ENCODE data around the gene GOSR1.
"Not testable (repeated sequence)": the region's sequence is repeated elsewhere in the genome, so short reads cannot be mapped to it uniquely, and the experiment has no call there.

The GOSR1 gene

DNA sequence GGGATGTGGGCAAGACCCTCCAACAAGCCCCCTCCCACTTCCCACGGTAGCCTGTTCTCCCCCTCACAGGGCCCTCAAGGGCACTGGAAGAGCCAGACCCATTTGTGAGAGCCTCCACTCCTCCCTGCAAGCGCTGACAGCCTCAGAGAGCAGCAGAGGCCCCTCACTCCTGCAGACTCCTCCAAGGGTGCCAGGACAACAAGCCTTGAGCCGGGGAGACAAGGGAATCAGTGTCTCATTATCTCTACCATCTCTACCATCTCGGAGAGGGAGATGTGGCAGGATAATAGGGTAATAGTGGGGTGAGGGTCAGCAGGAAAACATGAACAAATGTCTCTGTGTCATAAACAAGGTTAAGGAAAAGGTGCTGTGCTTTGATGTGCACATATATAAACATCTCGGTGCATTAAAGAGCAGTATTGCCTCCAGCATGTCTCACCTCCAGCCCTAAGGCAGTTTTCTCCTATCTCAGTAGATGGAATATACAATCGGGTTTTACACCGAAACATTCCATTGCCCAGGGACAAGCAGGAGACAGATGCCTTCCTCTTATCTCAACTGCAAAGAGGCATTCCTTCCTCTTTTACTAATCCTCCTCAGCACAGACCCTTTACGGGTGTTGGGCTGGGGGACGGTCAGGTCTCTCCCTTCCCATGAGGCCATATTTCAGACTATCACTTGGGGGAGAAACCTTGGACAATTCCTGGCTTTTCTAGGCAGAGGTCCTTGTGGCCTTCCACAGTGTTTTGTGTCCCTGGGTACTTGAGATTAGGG lies 86.1 kb downstream of the GOSR1 start:
- not testable (repeated sequence) for DNase-seq

DNA sequence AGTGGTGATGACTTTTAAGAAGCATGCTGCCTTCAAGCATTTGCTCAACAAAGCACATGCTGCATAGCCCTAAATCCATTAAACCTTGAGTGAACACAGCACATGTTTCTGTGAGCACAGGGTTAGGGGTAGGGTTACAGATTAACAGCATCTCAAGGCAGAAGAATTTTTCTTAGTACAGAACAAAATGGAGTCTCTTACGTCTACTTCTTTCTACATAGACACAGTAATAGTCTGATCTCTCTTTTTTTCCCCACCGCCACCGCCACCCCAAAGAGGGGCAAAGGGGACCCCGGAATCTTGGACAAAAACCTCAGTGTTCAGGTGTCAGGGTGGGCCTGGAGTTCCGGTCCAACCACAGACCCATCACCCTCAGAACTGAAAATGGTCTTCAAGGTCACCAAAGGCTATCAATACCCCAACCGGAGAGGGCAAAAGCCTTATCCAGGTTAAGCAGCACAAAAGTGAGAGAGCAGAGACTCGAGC lies 86.7 kb downstream of the GOSR1 start:
- DNase-seq, result peak; percentile 26

DNA sequence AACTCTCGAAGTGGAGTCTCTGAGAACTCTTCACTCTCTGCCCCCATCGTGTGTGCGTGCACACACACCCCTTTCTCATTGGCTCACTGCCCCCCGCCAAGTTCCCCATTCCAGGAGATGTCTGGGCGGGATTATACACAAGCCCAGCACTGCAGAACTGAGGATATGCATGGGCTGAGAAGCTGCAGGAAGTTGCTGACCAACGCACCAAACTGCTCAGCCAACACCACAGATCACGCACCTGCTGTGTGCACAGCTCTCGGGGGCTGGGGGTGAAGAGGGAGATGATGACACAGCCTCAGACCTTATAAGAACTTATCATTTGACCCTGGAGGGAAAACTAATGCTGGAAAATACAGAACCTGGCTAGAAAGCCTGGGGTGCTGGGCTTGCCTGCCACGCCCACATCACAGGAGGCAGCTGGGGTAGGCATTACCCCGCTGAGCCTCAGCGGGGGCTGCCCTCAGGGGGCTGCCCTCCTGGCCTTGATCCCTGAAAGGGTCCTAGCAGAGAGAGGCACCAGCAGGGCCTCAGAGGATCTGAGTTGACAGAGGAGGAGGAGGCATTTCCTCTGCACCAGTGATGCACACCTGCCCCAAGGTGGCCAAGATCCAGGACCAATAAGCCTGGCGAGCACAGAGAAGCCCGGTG lies 87.3 kb downstream of the GOSR1 start:
- DNase-seq, result not testable (repeated sequence)

DNA sequence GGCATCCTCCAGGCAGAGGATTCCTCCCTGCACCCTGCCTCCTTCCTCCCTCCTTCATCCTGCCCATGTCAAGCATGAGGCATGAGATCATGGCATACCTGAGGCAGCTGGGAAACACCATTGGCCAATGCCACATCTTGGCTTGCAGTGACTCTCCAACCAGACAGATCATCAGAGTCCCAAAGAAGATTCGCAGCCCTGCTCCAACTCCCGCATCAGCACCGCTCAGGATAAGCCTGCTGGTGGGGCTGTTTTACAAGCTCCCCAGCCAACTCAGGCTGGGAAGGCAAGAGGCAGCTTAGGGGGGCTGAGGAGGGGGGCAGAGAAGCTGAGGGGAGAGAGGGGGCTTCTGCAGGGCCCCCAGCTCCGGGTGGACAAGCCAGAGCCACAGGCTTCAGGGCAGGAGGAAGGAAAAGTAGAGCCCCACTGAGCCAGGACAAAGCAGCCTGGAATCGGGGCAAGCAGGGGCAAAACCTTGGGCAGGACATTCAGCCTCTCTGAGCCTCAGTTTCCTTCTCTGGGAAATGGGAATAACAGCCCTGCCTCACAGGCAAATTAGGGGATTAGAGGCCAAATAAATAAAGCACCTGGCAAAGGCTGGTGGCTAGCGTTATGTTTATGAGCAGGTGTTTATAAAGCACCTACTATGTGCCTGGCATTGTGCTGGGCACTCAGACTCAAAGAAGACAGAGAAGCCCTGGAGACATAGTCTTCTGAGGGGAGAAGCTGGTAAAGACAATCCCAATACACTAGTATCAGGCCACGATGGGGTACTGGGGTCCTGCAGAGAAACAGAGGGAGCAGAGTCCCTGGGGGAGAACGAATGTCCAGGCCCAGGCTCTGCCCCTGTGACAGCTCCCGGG lies 88.1 kb downstream of the GOSR1 start:
- DNase-seq, result peak; percentile 41

DNA sequence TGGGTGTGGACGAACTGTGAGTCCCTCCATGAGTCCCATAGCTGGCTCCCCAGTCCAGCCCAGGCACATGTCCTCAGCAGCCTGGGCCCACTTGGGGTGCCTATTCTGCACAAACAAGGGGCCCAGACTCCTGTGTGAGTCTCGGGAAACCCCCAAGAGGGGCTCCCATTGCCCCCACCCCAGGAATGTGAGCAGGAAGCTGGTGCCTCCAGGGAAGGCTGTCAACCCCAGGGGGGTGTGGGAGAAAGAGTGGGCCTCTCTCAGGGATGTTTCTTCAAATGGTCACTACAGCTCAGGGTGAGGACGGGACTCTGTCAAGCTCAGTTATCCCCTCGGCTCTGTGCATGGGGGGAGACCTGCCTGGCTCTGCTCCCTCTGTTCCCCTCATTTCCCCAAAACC lies 88.9 kb downstream of the GOSR1 start:
- DNase-seq, result not testable (repeated sequence)

DNA sequence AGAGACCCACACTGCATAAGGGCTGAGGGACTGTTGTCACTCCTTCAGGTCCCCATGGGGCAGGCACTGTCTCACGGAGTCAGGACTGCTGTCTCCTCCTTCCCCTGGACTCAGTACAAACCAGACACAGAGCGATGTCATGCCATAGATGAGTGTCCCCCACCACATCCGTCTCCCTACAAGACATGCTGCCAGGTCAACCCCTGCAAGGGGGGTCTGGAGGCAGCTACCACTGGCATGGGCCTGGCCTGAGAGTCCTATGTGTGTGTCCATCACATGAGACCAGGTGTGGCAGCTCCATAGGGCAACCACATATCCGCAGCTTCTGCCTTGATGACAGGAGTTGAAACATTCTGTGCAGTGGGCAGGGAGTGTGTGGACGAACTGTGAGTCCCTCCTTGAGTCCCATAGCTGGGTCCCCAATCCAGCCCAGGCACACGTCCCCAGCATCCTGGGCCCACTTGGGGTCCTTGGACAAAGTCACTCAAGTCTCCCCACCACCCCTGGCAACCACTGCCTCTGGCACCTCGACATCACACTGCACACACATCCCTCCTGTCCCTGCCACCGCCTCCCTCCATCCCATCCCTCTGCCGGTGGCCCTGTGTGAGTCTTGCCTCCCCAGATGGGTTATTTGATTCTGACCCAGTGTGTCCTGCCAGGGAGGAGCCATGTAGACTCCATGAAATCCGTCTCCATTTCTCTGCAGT lies 89.5 kb downstream of the GOSR1 start:
- DNase-seq, result not testable (repeated sequence)

DNA sequence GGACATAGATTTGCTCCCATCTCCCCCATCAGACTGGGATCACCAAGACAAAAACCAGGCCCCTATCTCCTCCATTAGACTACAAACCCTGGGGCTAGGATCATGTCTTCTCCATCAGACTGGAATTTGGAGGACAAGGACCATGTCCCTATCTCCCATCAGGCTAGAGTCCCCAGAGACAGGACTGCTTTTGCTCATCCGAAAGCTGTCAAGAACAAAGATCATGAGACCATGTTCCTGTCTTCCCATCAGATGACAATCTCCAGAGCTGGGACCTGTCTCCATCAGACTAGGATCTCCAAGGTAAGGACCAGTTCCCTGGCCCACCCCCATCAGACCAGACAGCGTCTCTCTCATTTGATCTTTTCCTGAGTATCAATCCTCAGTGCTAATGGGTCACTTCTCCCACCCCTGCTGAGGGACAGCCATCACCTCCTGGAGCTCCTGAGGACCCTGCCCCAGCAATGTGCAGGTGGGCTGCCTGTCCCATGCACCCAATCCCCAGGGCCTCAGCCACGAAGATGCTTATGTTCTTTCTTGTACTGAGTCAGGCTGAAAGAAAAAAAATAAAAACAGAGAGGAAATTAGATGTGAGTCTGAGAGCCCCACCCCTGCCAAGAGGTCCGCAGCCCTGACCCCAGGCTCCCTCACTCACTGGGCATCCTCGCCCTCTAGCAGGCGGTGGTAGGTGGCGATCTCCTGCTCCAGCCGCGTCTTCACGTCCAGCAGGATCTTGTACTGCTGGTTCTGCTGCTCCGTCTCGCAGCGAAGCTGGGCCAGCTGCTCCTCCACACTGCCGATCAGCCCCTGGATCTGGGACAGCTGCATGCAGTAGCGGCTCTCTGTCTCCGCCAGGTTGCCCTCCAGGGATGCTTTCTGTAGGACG lies 90.3 kb downstream of the GOSR1 start:
- DNase-seq, result no peak

DNA sequence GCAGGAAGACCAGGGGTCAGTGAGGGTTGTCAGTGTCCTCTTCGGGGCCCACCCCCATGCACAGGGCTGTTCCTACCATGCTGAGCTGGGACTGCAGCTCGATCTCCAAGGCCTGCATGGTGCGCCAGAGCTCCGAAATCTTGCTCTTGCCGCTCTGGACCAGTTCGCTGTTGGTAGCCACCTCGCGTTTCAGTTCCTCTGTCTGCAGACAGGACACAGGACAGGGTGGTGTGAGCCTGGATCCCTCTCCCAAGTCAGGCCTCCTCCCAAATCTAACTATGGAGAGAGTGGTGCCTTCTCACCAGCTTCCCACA lies 90.9 kb downstream of the GOSR1 start:
- DNase-seq, result no peak

DNA sequence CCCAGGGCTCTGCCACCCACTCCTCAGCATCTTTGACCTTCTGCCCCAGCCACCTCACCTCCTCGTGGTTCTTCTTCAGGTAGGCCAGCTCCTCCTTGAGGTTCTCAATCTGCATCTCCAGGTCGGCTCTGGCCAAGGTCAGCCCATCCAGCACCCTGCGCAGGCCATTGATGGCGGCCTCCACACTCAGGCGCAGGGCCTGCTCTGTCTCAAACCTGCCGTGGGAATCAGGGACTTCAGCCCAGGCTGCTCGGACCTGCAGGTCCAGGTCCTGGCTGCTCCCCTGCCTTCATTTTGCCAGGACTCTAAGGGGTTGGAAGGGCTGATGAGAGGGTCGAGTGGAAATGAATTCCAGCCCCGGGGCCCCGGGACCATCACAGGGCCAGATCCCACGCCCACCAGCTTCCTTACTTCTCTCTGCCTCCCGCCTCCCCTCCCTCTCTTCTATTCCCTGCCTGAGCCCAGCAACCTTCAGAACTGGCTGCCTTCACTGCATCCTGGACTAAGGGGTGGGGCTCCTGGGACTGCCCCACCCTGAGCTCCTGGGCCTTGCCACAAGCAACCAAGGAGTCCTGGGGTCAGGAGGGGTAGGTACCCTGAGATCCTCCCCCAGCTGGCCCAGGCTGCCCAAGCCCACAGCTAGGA lies 92.4 kb downstream of the GOSR1 start:
- DNase-seq, result not testable (repeated sequence)

DNA sequence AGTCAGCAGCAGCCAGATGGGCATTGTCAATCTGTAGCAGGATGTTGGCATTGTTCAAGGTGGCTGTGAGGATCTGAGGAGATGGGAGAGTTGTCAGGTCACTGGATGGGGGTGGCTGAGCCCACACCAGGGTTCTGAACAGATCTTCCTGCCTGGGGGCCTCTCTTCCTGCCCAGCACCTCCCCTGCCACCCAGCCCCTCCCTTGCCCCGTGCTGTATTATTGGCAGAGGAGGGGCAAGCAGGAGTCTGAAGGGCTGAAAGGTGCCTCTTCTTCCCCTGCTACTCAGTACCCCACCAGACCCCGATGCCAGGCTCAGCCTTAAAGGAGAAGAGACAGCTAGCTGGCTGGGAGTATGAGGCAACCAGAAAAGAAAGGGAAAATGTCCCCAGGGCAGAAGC lies 93.0 kb downstream of the GOSR1 start:
- DNase-seq, result no peak

DNA sequence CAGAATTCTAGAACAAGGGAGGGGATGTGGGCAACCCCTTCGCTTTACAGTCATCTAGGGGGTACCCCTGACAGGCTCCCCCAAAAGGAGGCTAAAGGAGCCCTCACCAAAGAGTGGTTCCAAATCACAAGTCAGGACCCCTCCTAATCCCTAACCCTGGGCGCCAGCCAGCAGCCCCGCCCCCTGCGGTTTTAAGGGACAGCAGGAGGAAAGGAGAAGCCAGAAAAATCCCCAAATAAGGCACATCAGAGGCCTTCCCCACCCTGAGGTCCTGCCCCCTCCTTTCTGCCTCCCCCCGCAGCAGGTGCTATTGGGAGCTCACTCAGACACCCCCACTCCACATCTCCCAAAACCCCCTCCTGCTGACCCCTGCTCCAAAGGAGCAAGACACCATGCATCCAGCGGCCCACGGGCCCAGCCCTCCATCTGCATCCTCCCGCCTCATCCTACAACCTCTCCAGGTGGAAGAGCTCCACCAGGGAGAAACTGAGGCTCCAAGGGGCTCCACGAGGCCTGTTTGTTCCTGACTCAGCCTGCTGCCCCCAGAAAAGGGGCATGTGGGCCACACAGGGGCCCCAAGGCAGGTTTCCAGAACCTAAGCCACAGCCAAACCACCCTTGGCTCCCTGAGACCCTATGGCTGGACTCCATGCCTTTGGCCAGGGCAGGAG lies 93.5 kb downstream of the GOSR1 start:
- no peak for DNase-seq

DNA sequence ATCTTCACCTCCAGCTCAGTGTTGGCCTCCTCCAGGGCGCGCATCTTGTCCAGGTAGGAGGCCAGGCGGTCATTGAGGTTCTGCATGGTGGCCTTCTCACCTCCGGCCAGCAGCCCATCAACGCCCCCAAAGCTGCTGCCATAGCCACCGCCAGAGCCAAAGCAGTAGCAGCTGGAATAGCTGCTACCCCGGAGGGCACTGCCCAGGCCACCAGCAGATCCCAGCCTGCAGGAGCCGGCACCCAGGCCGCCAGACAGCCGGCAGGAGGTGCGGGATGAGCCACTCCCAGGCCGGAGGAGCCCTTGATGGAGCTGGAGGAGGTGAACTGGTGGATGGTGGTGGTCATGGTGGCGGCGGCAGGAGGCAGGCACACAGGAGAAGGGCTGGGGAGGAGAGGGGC lies 94.2 kb downstream of the GOSR1 start:
- DNase-seq, result not testable (repeated sequence)

DNA sequence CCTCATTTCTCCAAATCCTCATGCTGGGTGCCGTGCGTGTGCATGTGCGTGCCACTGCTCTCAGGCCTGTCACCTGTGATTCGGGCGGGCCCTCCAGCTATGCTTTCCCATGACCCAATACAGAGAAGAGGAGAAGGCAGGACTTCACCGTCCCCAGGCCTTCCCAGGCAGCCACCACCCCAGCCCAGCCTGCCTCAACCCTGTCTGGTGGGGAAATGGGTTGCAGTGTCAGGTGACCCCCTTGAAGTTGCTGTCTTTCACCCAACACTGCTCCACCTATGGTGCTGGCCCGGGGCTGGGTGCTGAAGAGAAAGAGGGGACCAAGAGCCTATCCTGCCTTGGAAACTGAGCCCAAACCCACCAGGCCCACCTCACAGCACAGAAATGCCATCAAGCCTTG lies 94.7 kb downstream of the GOSR1 start:
- no peak for DNase-seq

DNA sequence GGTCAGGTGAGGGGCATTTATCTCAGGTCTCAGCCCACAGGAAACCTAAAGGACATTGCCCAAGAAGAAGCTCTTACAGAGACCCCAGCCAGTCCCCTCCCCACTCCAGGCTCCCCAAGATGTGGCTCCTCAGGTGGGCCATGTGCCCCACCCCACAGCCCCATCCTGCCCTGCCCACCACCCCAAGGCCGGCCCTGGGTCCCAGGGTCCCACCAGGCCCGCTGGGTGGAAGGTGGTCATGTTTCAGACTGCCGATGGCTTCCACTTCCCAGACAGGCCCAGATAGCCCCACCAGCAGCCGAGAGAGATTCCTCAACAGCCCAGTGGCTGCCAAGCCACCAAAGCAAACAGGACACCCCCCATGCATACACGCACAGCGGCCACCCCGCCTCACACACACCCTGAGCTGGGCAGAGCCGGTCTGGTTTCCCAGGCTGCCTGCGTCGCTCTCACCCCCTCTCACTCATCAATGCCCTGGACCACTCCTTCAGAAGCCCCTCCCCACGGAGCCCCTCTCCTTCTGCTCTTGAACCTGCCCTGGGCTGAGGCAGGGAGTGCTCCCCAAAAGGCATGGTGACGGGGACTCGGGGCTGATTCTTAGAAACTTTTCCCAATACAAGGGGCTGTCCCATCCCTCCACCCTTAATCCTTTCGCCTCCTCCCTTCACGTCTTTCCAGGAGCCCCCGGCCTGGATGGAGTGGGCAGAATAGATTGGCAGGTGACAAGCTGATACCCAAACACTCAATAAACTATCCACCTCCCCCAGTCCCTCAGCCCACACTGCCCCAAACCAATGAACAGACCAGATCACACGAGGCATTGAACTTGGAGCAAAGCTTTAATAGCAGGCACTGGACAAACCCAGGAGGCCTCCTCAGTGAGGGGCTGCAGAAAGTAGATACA lies 95.7 kb downstream of the GOSR1 start:
- DNase-seq, result not testable (repeated sequence)

DNA sequence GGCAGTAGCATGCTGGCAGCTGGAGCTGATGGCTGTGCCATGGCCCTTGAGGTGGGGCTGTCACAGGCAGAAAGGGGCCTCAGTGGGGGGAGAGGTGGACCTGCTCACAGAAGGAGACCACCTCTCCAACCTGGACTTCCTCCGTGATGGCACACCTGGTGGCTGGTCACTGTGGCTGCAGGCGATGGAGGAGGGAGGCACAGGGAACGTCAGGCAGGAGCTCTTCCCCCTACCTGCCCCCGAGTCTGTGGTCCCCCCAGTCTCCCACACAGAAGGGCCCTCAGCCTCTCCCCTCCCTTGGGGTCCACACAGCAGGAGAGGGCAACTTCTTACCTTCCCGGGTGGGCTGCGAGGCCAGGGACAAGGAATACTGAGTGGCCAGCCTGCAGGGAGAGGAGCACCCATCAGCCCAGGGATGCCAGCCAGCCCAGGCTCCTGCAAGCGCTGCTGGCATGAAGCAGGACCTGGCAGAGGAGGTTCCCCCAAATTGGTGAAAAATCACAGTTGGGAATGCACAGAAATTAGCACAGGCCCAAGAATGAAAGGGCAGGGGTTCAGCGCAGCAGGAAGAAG lies 96.5 kb downstream of the GOSR1 start:
- DNase-seq, result no peak

DNA sequence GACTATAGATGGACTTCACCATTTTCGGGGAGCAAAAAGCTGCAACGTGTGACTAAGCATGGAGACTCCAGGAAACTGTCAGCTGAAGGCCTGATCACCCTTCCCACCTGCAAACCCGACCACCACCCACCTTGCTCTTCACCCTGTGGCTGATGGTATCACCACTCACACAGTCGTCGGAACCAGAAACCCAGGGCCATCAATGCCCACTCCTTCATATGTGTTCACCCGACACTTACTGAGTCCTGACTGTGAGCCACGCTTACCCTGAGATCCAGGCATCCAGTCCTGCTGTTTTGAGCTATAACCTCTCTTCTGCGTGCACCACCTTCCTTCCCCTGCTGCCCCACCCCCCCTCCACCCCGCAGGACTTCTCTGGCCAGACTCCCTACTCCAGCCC lies 97.1 kb downstream of the GOSR1 start:
- not testable (repeated sequence) for DNase-seq

DNA sequence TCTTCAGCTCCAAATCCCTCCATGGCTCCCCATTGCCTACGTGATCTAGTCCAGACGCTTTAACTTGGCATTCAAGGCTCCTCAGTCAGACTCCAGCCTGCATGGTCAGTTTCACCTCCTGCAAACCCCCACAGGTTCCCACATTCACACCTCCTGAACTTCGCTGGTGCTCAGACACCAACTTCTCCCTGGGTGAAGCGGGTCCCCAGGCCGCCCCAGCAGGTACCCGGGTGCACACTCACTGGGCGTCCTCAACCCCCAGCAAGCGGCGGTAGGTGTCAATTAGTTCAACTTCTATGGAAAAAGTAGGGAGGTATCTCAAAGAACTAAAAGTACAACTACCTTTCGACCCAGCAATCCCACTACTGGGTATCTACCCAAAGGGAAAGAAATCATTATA lies 97.6 kb downstream of the GOSR1 start:
- DNase-seq, result not testable (repeated sequence)

DNA sequence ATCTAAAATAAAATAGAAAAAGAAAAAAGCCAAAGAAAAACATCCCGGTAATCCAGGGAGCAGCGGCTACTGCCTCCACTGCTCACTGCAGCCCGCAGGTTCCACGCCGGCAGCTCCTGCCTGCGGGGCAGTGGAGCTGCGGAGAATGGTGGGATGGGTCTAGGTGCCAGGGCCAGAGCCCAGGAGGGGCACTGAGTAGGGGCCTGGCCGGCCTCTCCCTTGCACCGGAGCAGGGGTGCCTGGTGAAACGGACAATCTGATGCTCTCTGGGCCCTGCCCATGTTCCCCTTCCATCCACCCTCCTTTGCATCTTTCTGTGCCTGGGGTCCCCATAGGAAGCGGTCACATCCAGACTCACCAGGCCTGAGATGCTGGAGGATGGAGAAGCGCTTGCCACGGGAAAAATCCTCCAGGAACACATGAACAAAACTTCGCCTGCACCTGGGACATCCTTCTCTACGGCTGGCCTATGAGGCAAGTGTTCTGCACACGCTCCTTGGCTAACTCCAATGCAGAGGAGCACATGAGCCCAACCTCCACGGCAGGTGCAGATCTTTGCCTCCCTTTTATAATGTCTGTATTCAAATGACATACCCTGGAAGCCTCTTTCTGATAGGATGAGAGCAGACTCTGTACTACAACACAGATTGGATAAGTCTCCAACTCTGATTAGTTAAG lies 98.6 kb downstream of the GOSR1 start:
- not testable (repeated sequence) for DNase-seq

Measured in DMS53 (cell line).